ENCODE results near the gene AGO3. TPM values are rescaled to one million over a fixed set of nuclear protein-coding genes. Genes with fewer than 3 reads are reported as not detected.

Gene AGO3
- total and polyA plus RNA-seq, 2 of the 13 experiments (the other 11 are each of a cell fraction or from before 2014, with no cell fraction given): 21.2 to 27.1 TPM

GRCh38 chr1:35929730-35930592 lies 944 bp upstream of the AGO3 start (continued):
- no peak for TF ChIP-seq IRF9 (CRISPR knock-in tag; IDR thresholded peaks at IDR 0.05; ENCODE audit: borderline replicate concordance)
- TF ChIP-seq ZNF292 (CRISPR knock-in tag; IDR thresholded peaks at IDR 0.05; ENCODE audit: borderline replicate concordance, low read depth): no peak
- TF ChIP-seq ZNF777 (CRISPR knock-in tag; IDR thresholded peaks at IDR 0.05): no peak
- 0 out of 2 replicates have a peak, but pooled peaks have one; percentile 1 for TF ChIP-seq ZNF430 (CRISPR knock-in tag; IDR thresholded peaks at IDR 0.05)
- TF ChIP-seq ZNF740 (CRISPR knock-in tag; IDR thresholded peaks at IDR 0.05): no peak
- TF ChIP-seq MED8 (CRISPR knock-in tag; IDR thresholded peaks at IDR 0.05; ENCODE audit: insufficient replicate concordance): no peak
- TF ChIP-seq AKNA (CRISPR knock-in tag; IDR thresholded peaks at IDR 0.05; ENCODE audit: borderline replicate concordance): no peak
- no peak for TF ChIP-seq ZNF652 (CRISPR knock-in tag; IDR thresholded peaks at IDR 0.05; ENCODE audit: borderline replicate concordance, low read depth)
- no peak for TF ChIP-seq ZNF574 (CRISPR knock-in tag; IDR thresholded peaks at IDR 0.05)
- TF ChIP-seq THAP8 (CRISPR knock-in tag; IDR thresholded peaks at IDR 0.05; ENCODE audit: borderline replicate concordance): no peak
- TF ChIP-seq ZNF276 (CRISPR knock-in tag; IDR thresholded peaks at IDR 0.05; ENCODE audit: low read depth): no peak
- no peak for TF ChIP-seq ZNF597 (CRISPR knock-in tag; IDR thresholded peaks at IDR 0.05)
